Lung (tissue), 12 donors: Measurements from ENCODE around the gene DIS3L2. TPM values are rescaled to one million over a fixed set of nuclear protein-coding genes. Genes with fewer than 3 reads are reported as not detected.
A peak's percentile ranks its signal among the peaks of the same experiment; 100 is the strongest.

ENCODE experiments used
- ATAC-seq: fragments of 200-7000 bp; cut with Tn5 transposase; one replicate; pipeline ENCODE4 v1.9.1; 2020; ENCODE audit warnings: moderate number of reproducible peaks; ENCODE audit not compliant: insufficient read depth, low FRiP score
- DNase-seq, 3 donors: peaks; one replicate each; pipeline ENCODE4 v3.0.0-alpha.2; 2013 to 2017
- H3K27ac ChIP-seq, 2 donors: one replicate each; pipeline ENCODE4 v1.5.1; 2013; ENCODE audit warnings: mild to moderate bottlenecking in 2 of 2, moderate library complexity in 2 of 2, control low read depth in 1 of 2, inconsistent platforms in 1 of 2, low read depth in 1 of 2, low read length in 1 of 2
- H3K27me3 ChIP-seq, 3 donors: one replicate each; pipeline ENCODE4 v1.5.1; 2013; ENCODE audit warnings: low read length in 2 of 3; ENCODE audit not compliant: control insufficient read depth in 3 of 3, insufficient read depth in 3 of 3
- H3K36me3 ChIP-seq, 4 donors: one replicate each; pipeline ENCODE4 v1.5.1; 2013; ENCODE audit warnings: low read length in 4 of 4, mild to moderate bottlenecking in 1 of 4, moderate library complexity in 1 of 4; ENCODE audit not compliant: control insufficient read depth in 4 of 4, insufficient read depth in 4 of 4
- H3K4me1 ChIP-seq, 5 donors: one replicate each; pipeline ENCODE4 v1.5.1; 2013; ENCODE audit warnings: low read length in 5 of 5, mild to moderate bottlenecking in 2 of 5, moderate library complexity in 1 of 5; ENCODE audit not compliant: control insufficient read depth in 5 of 5, insufficient read depth in 5 of 5
- H3K4me3 ChIP-seq: one replicate; pipeline ENCODE4 v1.5.1; 2013; ENCODE audit warnings: mild to moderate bottlenecking, control low read depth, moderate library complexity
- H3K9ac ChIP-seq, 2 donors: one replicate each; pipeline ENCODE4 v1.5.1; 2013; ENCODE audit warnings: low read length in 2 of 2, control low read depth in 1 of 2; ENCODE audit not compliant: insufficient read depth in 1 of 2
- H3K9me3 ChIP-seq, 4 donors: one replicate each; pipeline ENCODE4 v1.5.1; 2013; ENCODE audit warnings: low read length in 3 of 4, mild to moderate bottlenecking in 1 of 4, moderate library complexity in 1 of 4; ENCODE audit not compliant: control insufficient read depth in 4 of 4, insufficient read depth in 3 of 4
- CTCF ChIP-seq: IDR thresholded peaks from 2 replicates; pipeline ENCODE4 v1.5.1; 2012; ENCODE audit warnings: mild to moderate bottlenecking; ENCODE audit errors: control extremely low read depth, extremely low read depth
- WGBS, 2 donors: extraction: QIAGEN DNeasy Blood & Tissue Kit; methylation state at CpG; one replicate each; pipeline ENCODE4 v1.1.7; 2013; 5-methylcytosine and 5-hydroxymethylcytosine counted together
- polyA plus RNA-seq, 2 donors: library from polyadenylated mRNA; stranded (reverse); fragments of 200-250 nt; gene quantifications; one replicate each; pipeline ENCODE4 v1.2.1, GENCODE V29; 2013
- total RNA-seq, 2 donors: library from RNA; depleted of rRNA in 1 of 2; stranded (reverse); fragments of >200 nt in 1 of 2; gene quantifications; one replicate each; pipeline ENCODE4 v1.2.1, GENCODE V29; 2014 to 2021
- donor health status: control.
- donor health status: control.
- donor health status: Bipolar disorder and iron deficiency.
- donor health status: healthy.
- donor health status: DM: yes; HTN: yes; CAD: no.

The DIS3L2 gene
- total and polyA plus RNA-seq, 4 donors: 12.7 to 41.0 (median 31.1) TPM

- 70 to 82% methylated on average over 5 of the region's 5 CpGs for WGBS, 2 donors
Measured at GRCh38 chr2:232058063-232058877, 96.8 kb downstream of the DIS3L2 start.

GRCh38 chr2:232058931-232059330, 97.4 kb downstream of the DIS3L2 start:
- Histone ChIP-seq H3K4me1 (no peaks in the 10 kb centered on the region), H3K27ac (no peak overlapping the region), H3K27me3 (no peaks in the 10 kb centered on the region), H3K9ac (no peak overlapping the region), H3K4me3 (no peak overlapping the region), H3K36me3 (no peaks in the 10 kb centered on the region), H3K9me3 (no peaks in the 10 kb centered on the region)
- ATAC-seq: no peak
- no peak for TF ChIP-seq CTCF
- peak in 2 of 3 donors; percentile 60 to 68 for DNase-seq

More at GRCh38 chr2:232058063-232058877, 96.8 kb downstream of the DIS3L2 start:
- H3K4me3 ChIP-seq: no peak overlapping the region
- DNase-seq: no peak
- no peaks in the 10 kb centered on the region for H3K4me1 ChIP-seq
- no peak for TF ChIP-seq CTCF
- H3K9ac ChIP-seq: no peak overlapping the region
- H3K27me3 ChIP-seq: no peaks in the 10 kb centered on the region
- no peak for ATAC-seq
- no peaks in the 10 kb centered on the region for H3K36me3 ChIP-seq
- H3K27ac ChIP-seq: no peak overlapping the region
- H3K9me3 ChIP-seq: no peaks in the 10 kb centered on the region

GRCh38 chr2:232061265-232061664, 99.8 kb downstream of the DIS3L2 start:
- Histone ChIP-seq H3K27me3 (no peaks in the 10 kb centered on the region), H3K4me3 (no peak overlapping the region), H3K36me3 (no peaks in the 10 kb centered on the region), H3K27ac (no peak overlapping the region), H3K4me1 (no peaks in the 10 kb centered on the region), H3K9me3 (no peaks in the 10 kb centered on the region), H3K9ac (no peak overlapping the region)
- 90 to 94% methylated on average over 4 of the region's 4 CpGs for WGBS, 2 donors
- ATAC-seq (no peak), DNase-seq (no peak)
- TF ChIP-seq CTCF: no peak
